GM12891 (cell line): ENCODE data around the gene MAPK8IP2.
"Not testable (repeated sequence)": the region's sequence is repeated elsewhere in the genome, so short reads cannot be mapped to it uniquely, and the experiment has no call there.

Experiments
- DNase-seq: peaks from one replicate; pipeline ENCODE4 v3.0.0; 2011; ENCODE audit warnings: low spot score; ENCODE audit not compliant: insufficient read length
- FAIRE-seq: peaks from 2 replicates; lab custom pipeline; 2011; peaks lifted over from hg19 to GRCh38; lab: Jason Lieb, UNC
- PAX5 ChIP-seq: IDR thresholded peaks from 2 replicates; pipeline ENCODE4 v1.6.1; 2011; ENCODE audit warnings: low read length, moderate library complexity, mild to moderate bottlenecking; ENCODE audit not compliant: insufficient read depth, severe bottlenecking
- POLR2A ChIP-seq: IDR thresholded peaks from 2 replicates; pipeline ENCODE4 v1.6.1; 2011; ENCODE audit warnings: low read depth, low read length, control low read depth
- POLR2AphosphoS5 ChIP-seq: IDR thresholded peaks from 2 replicates; pipeline ENCODE4 v1.6.1; 2011; ENCODE audit warnings: low read depth, low read length, control low read depth
- POU2F2 ChIP-seq: IDR thresholded peaks from 2 replicates; pipeline ENCODE4 v1.6.1; 2011; ENCODE audit warnings: low read depth, mild to moderate bottlenecking, control low read depth, low read length, moderate library complexity
- SPI1 ChIP-seq: IDR thresholded peaks from 2 replicates; pipeline ENCODE4 v1.6.1; 2011; ENCODE audit warnings: low read depth, low read length, control low read depth
- TAF1 ChIP-seq: IDR thresholded peaks from 2 replicates; pipeline ENCODE4 v1.6.1; 2011; ENCODE audit warnings: low read depth, low read length, control low read depth

Gene MAPK8IP2

GRCh38 chr22:50606165-50606945, 5.8 kb downstream of the MAPK8IP2 start:
- no peak for TF ChIP-seq POLR2AphosphoS5
- TF ChIP-seq POLR2A, result no peak
- no peak for TF ChIP-seq POU2F2
- no peak for TF ChIP-seq PAX5
- TF ChIP-seq SPI1, result no peak
- no peak for TF ChIP-seq TAF1
- DNase-seq (no peak), FAIRE-seq (no peak)

- DNase-seq, result no peak
- TF ChIP-seq PAX5 (no peak), SPI1 (no peak), POLR2AphosphoS5 (no peak), POU2F2 (no peak), POLR2A (no peak), TAF1 (no peak)
- no peak for FAIRE-seq
Measured at GRCh38 chr22:50606946-50607658, 6.5 kb downstream of the MAPK8IP2 start.

GRCh38 chr22:50607659-50608020, 7.0 kb downstream of the MAPK8IP2 start:
- DNase-seq (no peak), FAIRE-seq (no peak)
- TF ChIP-seq POU2F2 (no peak), PAX5 (no peak), SPI1 (no peak), POLR2A (no peak), POLR2AphosphoS5 (no peak)

- not testable (repeated sequence) for FAIRE-seq, DNase-seq
Measured at GRCh38 chr22:50608058-50608840, 7.7 kb downstream of the MAPK8IP2 start.

GRCh38 chr22:50608996-50609395, 8.4 kb downstream of the MAPK8IP2 start:
- no peak for DNase-seq
- TF ChIP-seq POLR2A (no peak), PAX5 (no peak), SPI1 (no peak), POU2F2 (no peak), TAF1 (no peak), POLR2AphosphoS5 (no peak)
- FAIRE-seq, result no peak

GRCh38 chr22:50609599-50609998, 9.0 kb downstream of the MAPK8IP2 start:
- no peak for FAIRE-seq
- TF ChIP-seq POLR2AphosphoS5 (no peak), SPI1 (no peak), POLR2A (no peak), PAX5 (no peak), TAF1 (no peak), POU2F2 (no peak)

GRCh38 chr22:50610041-50610451, 9.5 kb downstream of the MAPK8IP2 start:
- FAIRE-seq (no peak), DNase-seq (no peak)
- TF ChIP-seq SPI1, result no peak
- TF ChIP-seq POU2F2, result no peak
- no peak for TF ChIP-seq POLR2AphosphoS5
- no peak for TF ChIP-seq PAX5
- no peak for TF ChIP-seq POLR2A
- TF ChIP-seq TAF1, result no peak

More at GRCh38 chr22:50609599-50609998, 9.0 kb downstream of the MAPK8IP2 start:
- DNase-seq, result no peak

- FAIRE-seq, result no peak
- TF ChIP-seq POLR2A (no peak), POU2F2 (no peak), TAF1 (no peak), POLR2AphosphoS5 (no peak), SPI1 (no peak), PAX5 (no peak)
- no peak for DNase-seq
Measured at GRCh38 chr22:50610581-50610980, 10.0 kb downstream of the MAPK8IP2 start.

- DNase-seq (no peak), FAIRE-seq (no peak)
- TF ChIP-seq SPI1 (no peak), POU2F2 (no peak), TAF1 (no peak), POLR2A (no peak), POLR2AphosphoS5 (no peak), PAX5 (no peak)
Measured at GRCh38 chr22:50611341-50612060, 10.9 kb downstream of the MAPK8IP2 start.

GRCh38 chr22:50612168-50612527, 11.6 kb downstream of the MAPK8IP2 start:
- no peak for TF ChIP-seq PAX5
- TF ChIP-seq SPI1, result no peak
- TF ChIP-seq TAF1, result no peak
- no peak for TF ChIP-seq POLR2AphosphoS5
- no peak for TF ChIP-seq POLR2A
- no peak for TF ChIP-seq POU2F2
- DNase-seq (no peak), FAIRE-seq (no peak)
